ENCODE data around the gene ZNF765.
"Not testable (repeated sequence)": the region's sequence is repeated elsewhere in the genome, so short reads cannot be mapped to it uniquely, and the experiment has no call there.

ZNF765 gene

GRCh38 chr19:53394974-53395839 lies at the start of gene ZNF765:
TSS of gene ZNF765 (plus strand) at chr19:53395149. CDS start at chr19:53398016, 2,867 bp downstream.
- peak; percentile 91 for DNase-seq (ENCODE audit: low spot score)

DNA sequence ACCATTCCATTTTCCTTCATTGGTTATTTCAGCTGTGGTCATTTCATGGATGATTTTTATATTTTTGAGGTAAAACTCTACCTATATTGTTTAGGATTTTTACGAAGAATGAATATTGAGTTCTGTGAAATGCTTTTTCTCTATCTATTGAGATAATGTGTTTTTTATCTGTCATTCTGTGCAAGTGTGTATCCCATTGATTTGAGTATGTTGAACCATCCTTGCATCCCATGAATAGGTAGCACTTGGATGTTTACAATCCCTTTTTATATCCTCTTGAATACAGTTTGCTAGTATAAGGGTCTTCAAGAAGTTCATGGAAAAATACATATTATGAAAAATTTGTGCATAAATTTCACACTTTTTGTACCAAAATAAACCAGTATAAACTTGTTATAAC lies 39.2 kb upstream of the ZNF765 start:
- DNase-seq (ENCODE audit: low spot score) = no peak

DNA sequence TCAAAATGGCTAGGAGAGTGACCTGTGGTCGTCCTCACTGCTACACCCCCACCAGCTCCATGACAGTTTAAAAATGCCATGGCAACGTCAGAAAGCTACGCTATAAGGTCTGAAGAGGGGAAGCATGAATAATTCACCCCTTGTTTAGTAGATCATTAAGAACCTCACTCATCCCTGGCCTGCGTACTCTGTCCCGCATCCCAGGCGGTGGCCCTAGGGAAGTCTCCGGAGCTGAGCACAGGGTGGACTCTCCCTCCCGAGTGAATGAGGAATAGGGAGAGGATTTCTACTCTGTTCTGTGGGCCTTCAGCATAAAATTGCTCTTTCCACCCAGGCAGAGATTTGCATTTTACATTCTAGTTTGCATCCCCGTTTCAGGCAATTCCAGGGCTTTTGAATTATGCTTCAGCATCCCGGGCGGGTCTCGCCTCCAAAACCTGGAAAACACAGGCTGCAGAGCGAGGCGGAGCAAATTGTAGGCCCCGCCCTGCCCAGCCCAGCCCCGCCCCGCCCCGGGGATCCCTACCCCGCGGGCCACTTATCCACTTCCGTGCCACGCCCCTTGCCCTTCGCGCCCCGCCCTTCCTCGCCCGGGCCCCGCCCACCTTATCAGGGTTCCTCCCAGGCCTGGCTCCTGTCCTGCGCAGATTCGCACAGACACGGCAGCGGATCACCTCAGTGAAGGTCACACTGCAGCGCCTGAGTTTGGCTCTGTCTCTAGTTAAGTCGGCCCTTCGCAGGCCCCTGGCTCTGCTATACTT lies 36.9 kb upstream of the ZNF765 start:
- DNase-seq (ENCODE audit: low spot score) = no peak

GRCh38 chr19:53360056-53360455 lies 34.9 kb upstream of the ZNF765 start:
- not testable (repeated sequence) for DNase-seq (ENCODE audit: low spot score)

DNA sequence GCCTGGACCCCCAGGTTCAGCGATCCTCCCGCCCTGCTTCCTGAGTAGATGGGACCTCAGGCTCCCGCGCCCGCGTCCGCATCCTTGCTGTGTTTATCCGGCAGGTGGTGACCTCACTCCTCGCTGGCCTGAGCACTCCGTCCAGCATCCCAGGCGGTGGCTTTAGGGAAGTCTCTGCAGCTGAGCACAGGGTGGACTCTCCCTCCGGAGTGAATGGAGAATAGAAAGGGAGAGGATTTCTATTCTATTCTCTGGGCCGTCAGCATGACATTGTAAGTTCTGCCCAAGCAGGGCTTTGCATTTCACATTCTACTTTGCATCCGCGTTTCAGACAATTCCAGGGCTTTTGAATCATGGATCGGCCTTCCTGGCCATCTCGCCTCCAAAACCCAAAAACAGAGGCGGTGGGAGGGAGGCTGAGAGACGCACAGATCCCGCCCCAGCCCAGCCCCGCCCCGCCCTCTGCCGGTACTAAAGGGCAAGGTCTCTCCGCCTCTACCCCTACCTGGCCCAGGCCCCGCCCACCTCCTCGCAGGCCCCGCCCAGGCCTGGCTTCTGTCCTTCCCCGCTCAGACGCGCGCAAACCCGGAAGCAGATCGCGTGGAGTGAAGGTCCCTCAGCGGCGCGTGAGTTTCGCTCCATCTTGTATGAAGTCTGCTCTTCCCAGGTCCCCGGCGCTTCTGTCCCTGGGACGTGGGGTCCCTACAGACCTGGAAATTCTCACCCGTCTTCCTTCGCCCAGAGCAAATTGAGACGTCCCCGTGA lies 29.6 kb upstream of the ZNF765 start, which contains the start of gene ZNF525:
Gene ZNF525 (plus strand): TSS at position 572 of the 765 bp plus-strand sequence. CDS start 6,577 bp downstream, outside the sequence.
- DNase-seq (ENCODE audit: low spot score) = peak; percentile 94

DNA sequence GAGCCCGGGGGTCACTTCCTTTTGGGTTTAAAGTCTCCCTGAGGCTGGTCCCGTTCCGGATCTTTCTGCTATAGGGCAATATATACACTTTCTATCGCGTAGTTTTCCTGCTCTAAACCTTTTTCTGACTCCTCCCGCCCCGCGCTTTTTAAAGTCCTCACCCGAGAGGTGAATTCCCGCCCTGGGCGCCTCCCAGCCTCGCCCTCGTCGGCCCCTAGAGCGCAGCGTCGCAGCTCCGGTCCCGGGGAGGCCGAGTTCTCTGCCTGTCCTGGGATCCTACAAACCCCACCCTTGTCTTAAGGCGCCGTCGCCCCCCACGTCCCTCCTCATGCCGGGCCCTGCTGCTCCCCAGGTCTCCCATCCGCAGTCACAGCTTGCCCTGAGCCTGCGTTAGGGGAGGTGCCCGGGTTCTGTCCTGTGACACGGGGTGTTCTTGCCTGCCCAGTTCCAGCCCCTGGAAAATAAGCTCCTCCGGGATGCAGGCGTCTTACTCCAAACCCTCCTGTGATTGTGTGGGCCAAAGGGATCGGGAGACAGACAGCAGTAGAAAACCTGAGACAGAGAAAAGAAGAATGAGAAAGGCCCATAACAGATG lies 29.0 kb upstream of the ZNF765 start:
- peak; percentile 49 for DNase-seq (ENCODE audit: low spot score)

DNA sequence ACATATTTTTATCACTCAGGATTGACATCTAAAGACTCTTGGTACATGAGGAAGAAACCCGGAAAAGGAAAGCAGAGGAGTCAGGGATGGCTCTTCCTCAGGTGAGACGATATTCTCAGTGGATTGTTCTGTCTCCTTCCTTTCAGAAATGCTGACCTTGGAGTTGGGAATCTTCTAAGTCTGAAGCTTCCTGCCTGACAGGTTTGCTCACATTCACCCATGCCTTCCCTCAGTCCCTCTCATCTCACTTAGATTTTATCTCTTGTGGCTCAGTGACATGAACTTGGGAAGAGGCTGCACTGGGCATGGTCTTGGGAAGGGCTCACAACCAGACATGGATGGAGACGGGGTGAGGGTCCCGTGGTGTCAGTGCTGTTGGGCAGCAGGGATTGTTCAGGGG lies 22.8 kb upstream of the ZNF765 start:
- no peak for DNase-seq (ENCODE audit: low spot score)

- no peak for DNase-seq (ENCODE audit: low spot score)
Observed at GRCh38 chr19:53374288-53374687, 20.7 kb upstream of the ZNF765 start.

GRCh38 chr19:53374743-53375142 lies 20.2 kb upstream of the ZNF765 start:
- no peak for DNase-seq (ENCODE audit: low spot score)

DNA sequence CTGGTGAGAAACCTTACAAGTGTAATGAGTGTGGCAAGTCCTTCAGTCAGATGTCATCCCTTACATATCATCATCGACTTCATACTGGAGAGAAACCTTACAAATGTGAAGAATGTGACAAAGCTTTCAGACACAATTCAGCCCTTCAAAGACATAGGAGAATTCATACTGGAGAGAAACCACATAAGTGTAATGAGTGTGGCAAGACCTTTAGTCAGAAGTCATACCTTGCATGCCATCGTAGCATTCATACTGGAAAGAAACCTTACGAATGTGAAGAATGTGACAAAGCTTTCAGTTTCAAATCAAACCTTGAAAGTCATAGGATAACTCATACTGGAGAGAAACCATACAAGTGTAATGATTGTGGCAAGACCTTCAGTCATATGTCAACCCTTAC lies 13.6 kb upstream of the ZNF765 start:
- DNase-seq (ENCODE audit: low spot score) = no peak

GRCh38 chr19:53388168-53388567 lies 6.8 kb upstream of the ZNF765 start:
- no peak for DNase-seq (ENCODE audit: low spot score)

GRCh38 chr19:53388904-53389303 lies 6.0 kb upstream of the ZNF765 start:
- no peak for DNase-seq (ENCODE audit: low spot score)

DNA sequence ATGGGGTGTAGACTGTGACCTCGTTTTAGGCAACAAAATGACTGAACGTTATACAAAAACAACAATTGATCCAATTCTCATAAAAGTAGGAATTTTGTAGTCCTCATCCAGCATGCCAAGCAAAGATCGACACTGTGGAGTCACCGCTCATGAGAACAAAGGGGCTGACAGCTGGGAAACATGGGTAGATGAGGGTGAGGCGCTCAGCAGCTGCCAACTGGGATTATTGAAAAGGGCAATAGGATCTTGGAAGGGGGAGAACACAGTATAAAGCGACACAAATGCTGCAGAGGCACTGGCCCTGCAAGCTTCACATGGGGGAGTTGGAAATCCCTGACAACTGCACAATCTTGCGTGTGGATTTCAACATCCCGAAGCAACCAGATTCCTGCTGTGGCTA lies 5.4 kb upstream of the ZNF765 start:
- no peak for DNase-seq (ENCODE audit: low spot score)

DNA sequence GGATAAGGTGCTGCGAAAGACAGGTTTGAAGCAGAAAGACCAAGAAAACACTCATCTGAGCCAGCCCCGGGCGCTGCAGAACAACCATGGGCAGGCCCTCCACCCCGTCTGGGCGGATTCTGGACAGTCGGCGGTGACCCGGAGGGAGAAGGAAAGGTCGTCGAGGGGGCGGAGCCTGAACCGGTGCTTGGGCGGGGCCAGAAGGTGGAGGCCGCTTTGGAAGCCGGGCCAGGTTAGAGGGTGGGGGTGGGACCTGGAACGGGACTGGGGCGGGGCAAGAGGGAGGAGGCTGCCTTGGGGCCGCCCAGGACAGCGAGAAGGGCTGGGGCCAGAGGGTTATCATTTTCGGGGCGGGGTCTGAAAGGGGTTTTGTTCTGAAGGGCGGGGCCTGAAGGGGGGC lies 5.0 kb upstream of the ZNF765 start:
- no peak for DNase-seq (ENCODE audit: low spot score)

- no peak for DNase-seq (ENCODE audit: low spot score)
Observed at GRCh38 chr19:53394522-53394973, 401 bp upstream of the ZNF765 start.

DNA sequence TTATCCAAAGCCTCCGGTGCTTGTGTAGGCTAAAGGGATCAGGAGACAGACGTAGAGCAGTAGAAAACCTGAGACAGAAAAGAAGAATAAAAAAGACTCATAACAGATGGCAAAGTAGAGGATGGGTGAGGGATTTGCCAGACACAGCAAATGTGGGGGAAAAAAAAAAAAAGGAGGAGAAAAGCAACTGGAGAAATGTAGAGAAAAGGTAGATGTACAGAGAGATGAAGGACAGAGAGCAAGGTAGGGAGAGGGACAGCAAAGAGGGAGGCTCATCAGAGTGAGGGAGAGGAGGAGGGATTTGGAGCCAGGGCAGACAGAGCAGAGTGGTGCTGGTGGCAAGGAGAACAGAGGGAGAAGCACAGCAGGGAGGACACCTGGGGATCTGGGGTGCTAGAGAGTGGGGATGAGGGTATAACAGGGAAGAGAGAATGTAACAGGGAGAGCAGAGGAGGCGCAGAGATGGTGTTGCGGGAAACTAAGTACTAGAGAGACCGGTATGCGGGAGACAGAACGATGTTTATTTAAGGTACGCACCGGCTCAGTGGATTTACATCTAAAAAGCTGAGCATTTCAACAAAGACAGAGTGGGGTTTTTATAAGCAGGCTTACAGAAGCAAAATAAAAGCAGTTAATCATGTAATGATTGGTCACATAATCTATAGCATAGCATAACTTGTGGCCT lies 1.0 kb downstream of the ZNF765 start:
- DNase-seq (ENCODE audit: low spot score) = not testable (repeated sequence)

- no peak for DNase-seq (ENCODE audit: low spot score)
Observed at GRCh38 chr19:53396525-53396868, 1.5 kb downstream of the ZNF765 start.

DNA sequence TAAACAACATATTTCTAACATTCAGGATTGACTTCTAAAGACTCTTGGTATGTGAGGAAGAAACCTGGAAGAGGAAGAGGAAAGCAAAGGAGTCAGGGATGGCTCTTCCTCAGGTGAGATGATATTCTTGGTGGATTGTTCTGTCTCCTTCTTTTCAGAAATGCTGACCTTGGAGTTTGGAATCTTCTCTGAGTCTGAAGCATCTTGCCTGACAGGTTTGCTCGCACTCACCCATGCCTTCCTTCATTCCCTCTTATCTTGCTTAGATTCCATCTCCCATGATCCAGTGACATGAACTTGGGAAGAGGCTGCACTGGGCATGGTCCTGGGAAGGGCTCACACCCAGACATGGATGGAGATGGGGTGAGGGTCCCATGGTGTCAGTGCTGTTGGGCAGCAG lies 3.0 kb downstream of the ZNF765 start:
- not testable (repeated sequence) for DNase-seq (ENCODE audit: low spot score)

- no peak for DNase-seq (ENCODE audit: low spot score)
Observed at GRCh38 chr19:53409505-53410204, 14.7 kb downstream of the ZNF765 start.

DNA sequence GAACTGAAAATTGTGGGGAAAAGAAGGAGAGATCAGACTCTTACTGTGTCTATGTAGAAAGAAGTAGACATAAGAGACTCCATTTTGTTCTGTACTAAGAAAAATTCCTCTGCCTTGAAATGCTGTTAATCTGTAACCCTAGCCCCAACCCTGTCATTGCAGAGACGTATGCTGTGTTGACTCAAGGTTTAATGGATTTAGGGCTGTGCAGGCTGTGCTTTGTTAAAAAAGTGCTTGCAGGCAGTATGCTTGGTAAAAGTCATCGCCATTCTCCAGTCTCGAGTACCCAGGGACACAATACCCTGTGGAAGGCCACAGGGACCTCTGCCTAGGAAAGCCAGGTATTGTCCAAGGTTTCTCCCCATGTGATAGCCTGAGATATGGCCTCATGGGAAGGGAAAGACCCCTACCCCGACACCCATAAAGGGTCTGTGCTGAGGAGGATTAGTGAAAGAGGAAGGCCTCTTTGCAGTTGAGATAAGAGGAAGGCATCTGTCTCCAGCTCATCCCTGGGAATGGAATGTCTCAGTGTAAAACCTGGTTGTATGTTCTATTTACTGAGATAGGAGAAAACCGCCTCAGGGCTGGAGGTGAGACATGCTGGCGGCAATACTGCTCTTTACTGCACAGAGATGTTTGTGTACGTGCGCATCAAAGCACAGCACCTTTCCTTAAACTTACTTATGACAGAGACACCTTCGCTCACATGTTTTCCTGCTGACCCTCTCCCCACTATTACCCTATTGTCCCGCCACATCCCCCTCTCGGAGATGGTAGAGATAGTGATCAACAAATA lies 25.8 kb downstream of the ZNF765 start:
- DNase-seq (ENCODE audit: low spot score) = not testable (repeated sequence)

All from SW480 (cell line).